ENCODE measurements around the gene EPB41L5. TPM values are rescaled to one million over a fixed set of nuclear protein-coding genes. Genes with fewer than 3 reads are reported as not detected.
"Not testable (repeated sequence)": the region's sequence is repeated elsewhere in the genome, so short reads cannot be mapped to it uniquely, and the experiment has no call there.

EPB41L5 gene
- total RNA-seq, 1 experiment from 2014 or later, result 25.9 TPM

DNA sequence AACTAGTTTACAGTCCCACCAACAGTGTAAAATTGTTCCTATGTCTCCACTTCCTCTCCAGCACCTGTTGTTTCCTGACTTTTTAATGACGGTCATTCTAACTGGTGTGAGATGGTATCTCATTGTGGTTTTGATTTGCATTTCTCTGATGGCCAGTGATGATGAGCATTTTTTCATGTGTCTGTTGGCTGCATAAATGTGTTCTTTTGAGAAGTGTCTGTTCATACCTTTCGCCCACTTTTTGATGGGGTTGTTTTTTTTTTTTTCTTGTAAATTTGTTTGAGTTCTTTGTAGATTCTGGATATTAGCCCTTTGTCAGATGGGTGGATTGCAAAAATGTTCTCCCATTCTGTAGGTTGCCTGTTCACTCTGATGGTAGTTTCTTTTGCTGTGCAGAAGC is 33.4 kb downstream of the EPB41L5 start:
- DNase-seq; H3K4me1 ChIP-seq; H3K27me3 ChIP-seq; H3K27ac ChIP-seq; H3K9me3 ChIP-seq (replicated peaks); H3K36me3 ChIP-seq; H3K4me3 ChIP-seq: not testable (repeated sequence)

DNA sequence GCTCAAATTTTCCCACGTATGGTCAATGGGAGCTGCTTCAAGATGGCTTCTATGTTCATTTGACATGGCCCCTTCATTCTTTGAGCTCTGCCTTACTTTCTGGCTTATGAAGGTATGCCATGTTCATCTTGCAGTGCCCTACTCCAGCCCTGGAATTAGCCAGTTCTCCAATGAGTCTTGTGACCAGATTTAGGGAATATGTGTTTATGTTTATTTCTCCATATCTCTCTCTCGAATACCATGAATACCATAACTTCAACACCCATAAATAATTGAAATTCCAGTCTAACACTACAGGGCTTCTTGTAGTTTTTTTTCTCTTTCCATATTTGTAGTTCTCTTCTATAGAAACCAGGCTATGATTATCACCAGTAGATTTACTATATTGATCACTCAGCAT is 39.7 kb downstream of the EPB41L5 start:
- H3K27ac ChIP-seq, result no peak overlapping the region

GRCh38 chr2:120053891-120054290 is 41.0 kb downstream of the EPB41L5 start:
- no peaks in the 10 kb centered on the region; the same call in 1 of the 2 replicates for H3K36me3 ChIP-seq
- H3K27ac ChIP-seq, result no peak overlapping the region
- no peaks in the 10 kb centered on the region for H3K27me3 ChIP-seq
- peaks cover 4% of the 10 kb centered on the region; the same call in 1 of the 2 replicates for H3K4me1 ChIP-seq
- H3K9me3 ChIP-seq (replicated peaks), result peaks cover 4% of the 10 kb centered on the region; the same call in 1 of the 2 replicates
- DNase-seq, result no peak
- no peak overlapping the region for H3K4me3 ChIP-seq

More for the DNA sequence above, 39.7 kb downstream of the EPB41L5 start:
- Histone ChIP-seq H3K9me3 (replicated peaks) (peaks cover 4% of the 10 kb centered on the region), H3K36me3 (no peaks in the 10 kb centered on the region), H3K4me1 (peaks cover 4% of the 10 kb centered on the region; the same call in 1 of the 2 replicates), H3K27me3 (no peaks in the 10 kb centered on the region), H3K4me3 (no peak overlapping the region)
- no peak for DNase-seq

GRCh38 chr2:120059483-120059882 is 46.6 kb downstream of the EPB41L5 start:
- H3K4me1 ChIP-seq, result no peaks in the 10 kb centered on the region
- H3K4me3 ChIP-seq, result no peak overlapping the region
- DNase-seq, result no peak
- H3K9me3 ChIP-seq (replicated peaks), result 0 out of 2 replicates have a peak, but pooled peaks cover 4% of the 10 kb centered on the region
- H3K27ac ChIP-seq, result no peak overlapping the region
- H3K36me3 ChIP-seq, result no peaks in the 10 kb centered on the region; the same call in 1 of the 2 replicates
- H3K27me3 ChIP-seq, result no peaks in the 10 kb centered on the region

- DNase-seq, result no peak
- Histone ChIP-seq H3K27me3 (no peaks in the 10 kb centered on the region), H3K9me3 (replicated peaks) (0 out of 2 replicates have a peak, but pooled peaks cover 4% of the 10 kb centered on the region), H3K36me3 (no peaks in the 10 kb centered on the region; the same call in 1 of the 2 replicates), H3K4me3 (no peak overlapping the region), H3K4me1 (no peaks in the 10 kb centered on the region), H3K27ac (no peak overlapping the region)
Observed at GRCh38 chr2:120060088-120060623, 47.3 kb downstream of the EPB41L5 start.

DNA sequence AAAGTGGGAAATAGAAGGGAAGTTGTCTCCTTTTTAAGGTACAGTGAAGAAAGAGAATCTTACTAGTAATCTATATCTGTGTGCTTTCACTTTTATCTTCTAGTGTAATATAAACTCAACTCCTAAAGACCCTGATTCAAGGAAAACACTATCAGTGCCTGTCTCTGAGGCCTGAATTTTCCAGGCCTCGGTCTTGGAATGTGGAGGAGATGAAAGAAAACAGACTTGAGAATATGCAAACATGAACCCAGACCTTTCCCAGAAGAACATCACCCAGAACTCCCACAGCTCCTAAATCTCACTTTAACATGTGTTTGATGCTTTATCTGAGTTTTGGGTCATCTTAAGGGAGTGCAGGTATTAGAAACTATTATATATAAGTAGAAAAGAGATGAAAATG is 51.8 kb downstream of the EPB41L5 start:
- no peaks in the 10 kb centered on the region for H3K27me3 ChIP-seq
- H3K4me1 ChIP-seq, result no peaks in the 10 kb centered on the region
- H3K9me3 ChIP-seq (replicated peaks), result no peaks in the 10 kb centered on the region
- no peak overlapping the region for H3K4me3 ChIP-seq
- no peak for DNase-seq
- H3K27ac ChIP-seq, result no peak overlapping the region
- H3K36me3 ChIP-seq, result 0 out of 2 replicates have a peak, but pooled peaks cover 2% of the 10 kb centered on the region

DNA sequence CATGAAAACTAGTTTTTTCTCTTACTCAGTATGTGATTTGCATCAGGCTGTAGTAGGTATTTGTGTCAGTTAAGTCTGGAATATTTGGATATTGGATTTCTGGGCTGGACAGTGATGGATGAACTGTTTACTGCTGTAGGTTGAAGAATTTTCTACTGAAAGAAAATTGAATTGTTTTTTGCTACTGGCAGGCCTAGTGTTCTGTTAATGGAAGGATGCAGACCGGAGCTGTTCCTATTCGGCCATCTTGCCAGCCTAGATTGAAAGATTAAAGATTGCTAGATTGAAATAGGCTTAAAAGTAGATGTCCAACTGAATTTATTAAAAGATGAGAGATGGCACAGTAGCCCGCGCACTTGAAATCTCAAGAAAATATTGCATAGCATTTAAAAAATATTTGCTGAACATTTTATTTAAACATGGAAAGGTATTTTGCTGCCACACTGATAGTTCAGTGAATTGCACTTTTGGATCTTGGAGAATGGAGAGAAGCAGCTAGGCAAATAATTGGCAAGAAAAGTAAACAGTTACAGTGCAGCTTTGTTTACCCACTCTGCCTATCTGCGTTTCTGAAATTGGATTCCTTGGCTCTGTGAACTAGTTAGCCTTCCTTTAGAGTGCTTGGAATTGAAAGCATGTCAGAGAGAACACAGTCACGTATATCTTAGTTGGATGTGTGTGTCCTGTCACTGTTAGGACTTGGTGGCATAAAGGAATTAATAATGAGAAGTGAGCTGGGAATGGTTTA is 54.1 kb downstream of the EPB41L5 start:
- no peak for DNase-seq
- Histone ChIP-seq H3K4me3 (no peak overlapping the region), H3K27ac (no peak overlapping the region), H3K4me1 (no peaks in the 10 kb centered on the region), H3K27me3 (no peaks in the 10 kb centered on the region), H3K36me3 (0 out of 2 replicates have a peak, but pooled peaks cover 2% of the 10 kb centered on the region), H3K9me3 (replicated peaks) (no peaks in the 10 kb centered on the region; the same call in none of the 2 replicates)

DNA sequence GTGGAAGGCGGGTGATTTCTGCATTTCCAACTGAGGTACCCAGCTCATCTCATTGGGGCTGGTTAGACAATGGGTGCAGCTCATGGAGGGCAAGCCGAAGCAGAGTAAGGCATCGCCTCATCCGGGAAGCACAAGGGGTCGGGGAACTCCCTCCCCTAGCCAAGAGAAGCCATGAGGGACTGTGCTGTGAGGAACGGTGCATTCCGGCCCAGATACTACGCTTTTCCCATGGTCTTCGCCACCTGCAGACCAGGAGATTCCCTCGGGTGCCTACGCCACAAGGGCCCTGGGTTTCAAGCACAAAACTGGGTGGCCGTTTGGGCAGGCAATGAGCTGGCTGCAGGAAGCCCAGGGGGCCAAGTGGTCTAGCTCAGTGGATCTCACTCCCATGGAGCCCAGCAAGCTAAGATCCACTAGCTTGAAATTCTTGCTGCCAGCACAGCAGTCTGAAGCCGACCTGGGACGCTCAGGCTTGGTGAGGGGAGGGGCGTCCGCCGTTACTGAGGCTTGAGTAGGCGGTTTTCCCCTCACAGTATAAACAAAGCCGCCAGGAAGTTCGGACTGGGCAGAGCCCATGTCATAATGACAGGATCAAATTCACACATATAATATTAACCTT is 55.3 kb downstream of the EPB41L5 start:
- not testable (repeated sequence) for H3K9me3 ChIP-seq (replicated peaks); H3K4me3 ChIP-seq; H3K27ac ChIP-seq; H3K4me1 ChIP-seq; DNase-seq; H3K27me3 ChIP-seq; H3K36me3 ChIP-seq

DNA sequence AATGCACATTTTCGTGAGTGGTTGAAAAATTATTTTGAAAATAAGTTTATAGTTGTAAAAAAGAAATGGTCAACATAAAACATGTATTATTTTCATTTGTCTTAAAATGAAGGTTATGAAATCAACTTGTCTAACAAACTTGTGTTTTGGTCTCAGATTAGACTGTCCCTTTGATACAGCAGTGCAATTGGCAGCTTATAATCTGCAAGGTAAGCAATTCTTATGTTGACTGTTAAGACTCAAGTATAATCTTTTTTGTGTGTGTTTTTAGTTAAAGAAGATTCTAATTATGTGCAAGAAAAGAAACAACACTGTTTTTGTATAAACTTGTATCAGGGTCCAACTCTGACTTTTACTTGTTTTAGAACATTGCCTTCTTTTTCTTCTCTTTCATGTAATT is 62.7 kb downstream of the EPB41L5 start:
- no peak overlapping the region for H3K4me3 ChIP-seq
- DNase-seq, result no peak
- no peaks in the 10 kb centered on the region for H3K27me3 ChIP-seq
- H3K36me3 ChIP-seq, result peaks cover 9% of the 10 kb centered on the region
- H3K27ac ChIP-seq, result no peak overlapping the region
- H3K9me3 ChIP-seq (replicated peaks), result peaks cover 7% of the 10 kb centered on the region; the same call in 1 of the 2 replicates
- no peaks in the 10 kb centered on the region; the same call in 1 of the 2 replicates for H3K4me1 ChIP-seq

DNA sequence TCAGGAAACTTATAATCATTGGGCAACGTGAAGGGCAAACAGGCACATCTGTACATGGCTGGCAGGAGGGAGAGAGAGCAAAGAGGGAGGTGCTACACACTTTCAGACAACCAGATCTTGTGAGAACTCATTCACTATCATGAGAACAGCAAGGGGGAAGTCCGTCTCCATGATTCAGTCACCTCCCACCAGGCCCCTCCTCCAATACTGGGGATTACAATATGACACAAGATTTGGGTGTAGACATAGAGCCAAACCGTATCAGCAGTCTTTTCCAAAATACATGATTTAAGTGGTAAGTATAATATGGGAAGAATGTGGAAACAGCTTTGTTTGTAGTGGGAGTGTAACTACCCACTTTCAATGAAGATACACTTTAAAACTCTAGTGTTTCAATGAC is 65.0 kb downstream of the EPB41L5 start:
- Histone ChIP-seq H3K4me3 (no peak overlapping the region), H3K4me1 (no peaks in the 10 kb centered on the region; the same call in 1 of the 2 replicates), H3K36me3 (peaks cover 9% of the 10 kb centered on the region), H3K27ac (no peak overlapping the region), H3K9me3 (replicated peaks) (peaks cover 9% of the 10 kb centered on the region; the same call in 1 of the 2 replicates), H3K27me3 (no peaks in the 10 kb centered on the region)
- DNase-seq, result no peak

DNA sequence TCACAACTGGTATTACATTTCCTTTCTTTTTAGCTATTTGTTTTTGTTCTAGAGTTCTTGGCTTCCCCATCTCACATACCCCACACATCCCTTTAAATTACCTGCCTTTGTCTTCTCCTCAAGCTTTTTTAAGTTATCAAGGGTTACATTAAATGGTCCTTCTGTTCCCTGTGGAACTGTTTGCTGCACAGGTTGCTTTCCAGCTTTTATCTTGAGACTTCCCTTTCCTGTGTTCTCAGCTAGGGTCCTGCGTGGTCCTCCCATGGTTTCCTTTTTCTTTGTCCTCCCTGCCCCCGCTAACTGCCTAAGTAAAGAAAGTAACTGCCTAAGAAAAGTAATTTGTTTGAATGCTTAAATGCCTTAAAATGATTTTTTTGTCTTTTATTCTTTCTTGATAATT is 66.8 kb downstream of the EPB41L5 start:
- H3K4me1 ChIP-seq, result no peaks in the 10 kb centered on the region; the same call in 1 of the 2 replicates
- H3K36me3 ChIP-seq, result peaks cover 9% of the 10 kb centered on the region
- no peaks in the 10 kb centered on the region for H3K27me3 ChIP-seq
- no peak for DNase-seq
- peaks cover 7% of the 10 kb centered on the region; the same call in 1 of the 2 replicates for H3K9me3 ChIP-seq (replicated peaks)
- no peak overlapping the region for H3K27ac ChIP-seq
- H3K4me3 ChIP-seq, result no peak overlapping the region

GRCh38 chr2:120091436-120091835 is 78.6 kb downstream of the EPB41L5 start:
- no peaks in the 10 kb centered on the region for H3K4me1 ChIP-seq
- no peaks in the 10 kb centered on the region for H3K9me3 ChIP-seq (replicated peaks)
- no peaks in the 10 kb centered on the region; the same call in 1 of the 2 replicates for H3K36me3 ChIP-seq
- no peak for DNase-seq
- no peak overlapping the region for H3K4me3 ChIP-seq
- H3K27me3 ChIP-seq, result no peaks in the 10 kb centered on the region
- no peak overlapping the region for H3K27ac ChIP-seq

DNA sequence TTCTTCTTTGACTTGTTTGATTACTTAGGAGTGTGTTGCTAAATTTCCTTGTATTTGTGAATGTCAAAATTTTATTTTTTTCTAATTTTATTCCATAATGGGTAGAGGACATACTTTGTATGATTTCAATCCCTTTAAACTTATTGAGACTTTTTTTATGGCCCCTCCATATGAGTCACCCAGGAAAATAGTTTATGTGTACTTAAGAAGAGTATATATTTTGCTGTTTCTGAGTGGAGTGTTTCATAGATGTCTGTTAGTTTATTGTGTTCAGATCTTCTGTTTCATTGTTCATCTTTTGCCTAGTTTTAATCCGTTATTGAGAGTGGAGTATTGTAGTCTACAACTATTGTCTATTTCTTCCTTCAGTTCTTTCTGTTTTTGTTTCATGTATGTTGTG is 81.9 kb downstream of the EPB41L5 start:
- Histone ChIP-seq H3K4me1 (no peaks in the 10 kb centered on the region), H3K36me3 (no peaks in the 10 kb centered on the region; the same call in 1 of the 2 replicates)

DNA sequence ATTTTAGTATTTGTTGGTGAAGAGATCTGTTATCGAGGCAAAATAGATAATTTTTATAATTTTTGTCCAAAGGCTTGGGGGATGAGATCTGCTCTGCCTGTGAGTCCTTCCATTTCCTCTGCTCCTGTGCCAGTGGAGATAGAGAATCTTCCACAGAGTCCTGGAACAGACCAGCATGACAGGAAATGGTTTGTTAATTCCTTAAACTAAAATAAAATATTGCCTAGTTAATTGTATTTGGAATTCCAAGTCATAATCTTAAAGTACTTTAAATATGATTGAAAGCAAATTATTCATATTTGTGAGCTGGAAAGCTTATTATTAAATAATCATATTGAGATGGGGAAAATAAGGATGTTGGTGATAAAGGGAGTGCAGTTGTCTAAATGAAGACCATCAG is 87.8 kb downstream of the EPB41L5 start:
- Histone ChIP-seq H3K27ac (no peak overlapping the region), H3K4me3 (no peak overlapping the region), H3K36me3 (no peaks in the 10 kb centered on the region; the same call in none of the 2 replicates), H3K4me1 (no peaks in the 10 kb centered on the region), H3K9me3 (replicated peaks) (no peaks in the 10 kb centered on the region), H3K27me3 (no peaks in the 10 kb centered on the region)
- no peak for DNase-seq

More for the DNA sequence above, 81.9 kb downstream of the EPB41L5 start:
- Histone ChIP-seq H3K27me3 (no peaks in the 10 kb centered on the region), H3K9me3 (replicated peaks) (no peaks in the 10 kb centered on the region), H3K27ac (no peak overlapping the region), H3K4me3 (no peak overlapping the region)
- DNase-seq, result no peak
